ENCODE data around the gene NR2F1. TPM values are rescaled to one million over a fixed set of nuclear protein-coding genes. Genes with fewer than 3 reads are reported as not detected.

The NR2F1 gene
- total RNA-seq, 2 experiments from 2014 or later = not detected

- Histone ChIP-seq H3K79me2 (ENCODE audit: insufficient read depth, low read depth, low read length) (no peaks in the 10 kb centered on the region), H3K36me3 (ENCODE audit: insufficient read depth, low read length) (no peaks in the 10 kb centered on the region), H3K27ac (ENCODE audit: low read depth, low read length, poor library complexity, severe bottlenecking) (no peak overlapping the region), H3K4me2 (ENCODE audit: low read length) (no peak overlapping the region), H3K9me3 (ENCODE audit: low read length) (no peaks in the 10 kb centered on the region), H2AFZ (ENCODE audit: low read length) (no peak overlapping the region), H3K4me1 (ENCODE audit: insufficient read depth, low read length, poor library complexity, severe bottlenecking) (no peaks in the 10 kb centered on the region), H4K20me1 (ENCODE audit: insufficient read depth, low read length) (no peaks in the 10 kb centered on the region), H3K9me2 (ENCODE audit: insufficient read depth, low read length) (no peaks in the 10 kb centered on the region), H3K4me3 (ENCODE audit: low read depth, low read length, poor library complexity, severe bottlenecking) (no peak overlapping the region)
- ChIA-PET POLR2A (no interaction called here), CTCF (ENCODE audit: unreplicated experiment) (no interaction called here)
- intact Hi-C loops (cut with micrococcal nuclease; ENCODE audit: unreplicated experiment) = no loop called here
- TF ChIP-seq CTCF (conservative IDR thresholded peaks at IDR 0.05; ENCODE audit: low read length) (no peak), EZH2phosphoT487 (IDR thresholded peaks at IDR 0.05; ENCODE audit: borderline replicate concordance, low read depth, low read length) (no peak)
- DNase-seq (ENCODE audit: low spot score) = no peak
- no TSS peak for BruUV-seq (replicated peaks)
These were observed 21.0 kb downstream of the NR2F1 start for GRCh38 chr5:93603793-93604643.

DNA sequence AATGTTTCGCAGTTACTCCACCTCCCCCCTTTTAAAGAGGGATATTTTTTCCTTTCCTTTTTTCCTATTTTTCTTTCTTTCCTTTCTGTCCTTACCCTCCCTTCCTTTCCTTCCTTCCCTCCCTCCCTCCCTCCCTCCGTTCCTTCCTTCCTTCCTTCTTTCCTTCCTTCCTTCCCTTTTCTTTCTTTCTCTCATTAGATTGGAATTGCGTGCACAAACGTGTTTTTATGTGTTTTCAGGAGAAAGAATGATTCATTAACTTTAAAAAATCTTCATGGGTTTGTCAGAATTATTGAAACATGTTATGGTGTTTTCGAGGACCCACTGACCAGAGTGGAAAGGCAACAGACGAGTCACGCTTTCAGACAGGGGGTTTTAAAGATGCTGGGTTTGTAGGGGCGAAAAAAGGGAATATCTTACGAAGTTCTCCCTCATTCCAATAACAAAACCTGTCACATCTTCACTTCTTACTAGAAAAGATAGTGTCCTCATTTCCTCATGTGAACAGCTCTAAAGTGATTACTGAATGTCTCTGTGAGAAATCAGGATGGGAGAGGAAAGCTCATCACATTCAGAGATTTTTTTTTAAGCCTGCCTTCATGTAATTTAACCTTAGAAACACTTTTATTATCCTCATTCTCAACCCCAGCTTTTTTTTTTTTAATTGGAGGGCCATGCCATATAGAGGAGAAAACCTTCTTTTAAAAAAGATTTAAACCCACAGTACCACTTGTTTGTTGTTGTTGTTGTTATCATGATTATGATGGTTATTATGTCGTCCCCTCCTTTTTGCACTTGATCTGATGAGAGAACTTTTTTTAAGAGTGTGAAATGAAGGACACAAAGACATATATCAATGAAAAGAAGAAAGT lies 21.9 kb downstream of the NR2F1 start:
- TF ChIP-seq CTCF (conservative IDR thresholded peaks at IDR 0.05; ENCODE audit: low read length) = no peak
- no peak for TF ChIP-seq EZH2phosphoT487 (IDR thresholded peaks at IDR 0.05; ENCODE audit: borderline replicate concordance, low read depth, low read length)
- Histone ChIP-seq H3K4me2 (ENCODE audit: low read length) (no peak overlapping the region), H3K79me2 (ENCODE audit: insufficient read depth, low read depth, low read length) (no peaks in the 10 kb centered on the region), H2AFZ (ENCODE audit: low read length) (no peak overlapping the region), H3K9me2 (ENCODE audit: insufficient read depth, low read length) (no peaks in the 10 kb centered on the region), H3K36me3 (ENCODE audit: insufficient read depth, low read length) (no peaks in the 10 kb centered on the region), H3K4me3 (ENCODE audit: low read depth, low read length, poor library complexity, severe bottlenecking) (no peak overlapping the region), H4K20me1 (ENCODE audit: insufficient read depth, low read length) (no peaks in the 10 kb centered on the region), H3K4me1 (ENCODE audit: insufficient read depth, low read length, poor library complexity, severe bottlenecking) (no peaks in the 10 kb centered on the region), H3K27ac (ENCODE audit: low read depth, low read length, poor library complexity, severe bottlenecking) (no peak overlapping the region), H3K9me3 (ENCODE audit: low read length) (no peaks in the 10 kb centered on the region)
- intact Hi-C loops (cut with micrococcal nuclease; ENCODE audit: unreplicated experiment) = no loop called here
- no TSS peak for BruUV-seq (replicated peaks)
- ChIA-PET CTCF (ENCODE audit: unreplicated experiment) (interaction anchor here (0.5 kb wide), 1 partner anchor 154 kb away, joined by 6 read pairs; no protein-coding TSS in a partner anchor), POLR2A (interaction anchor here (0.5 to 0.9 kb wide), 3 partner anchors 251 to 1843 kb away, joined by 3 to 4 read pairs (median 3); no protein-coding TSS in a partner anchor)
- DNase-seq (ENCODE audit: low spot score) = no peak
